ENCODE data around the gene RGL4.

GRCh38 chr22:23712256-23712655 is 21.4 kb downstream of the RGL4 start:
- TF ChIP-seq POLR2A (IDR thresholded peaks at IDR 0.05) = no peak
- no peak for TF ChIP-seq CTCF (IDR thresholded peaks at IDR 0.05)
